ENCODE results near the gene KDELR3. TPM values are rescaled to one million over a fixed set of nuclear protein-coding genes. Genes with fewer than 3 reads are reported as not detected.

KDELR3 gene
- total RNA-seq, 2 experiments from 2014 or later, result 0.38 to 0.55 TPM

DNA sequence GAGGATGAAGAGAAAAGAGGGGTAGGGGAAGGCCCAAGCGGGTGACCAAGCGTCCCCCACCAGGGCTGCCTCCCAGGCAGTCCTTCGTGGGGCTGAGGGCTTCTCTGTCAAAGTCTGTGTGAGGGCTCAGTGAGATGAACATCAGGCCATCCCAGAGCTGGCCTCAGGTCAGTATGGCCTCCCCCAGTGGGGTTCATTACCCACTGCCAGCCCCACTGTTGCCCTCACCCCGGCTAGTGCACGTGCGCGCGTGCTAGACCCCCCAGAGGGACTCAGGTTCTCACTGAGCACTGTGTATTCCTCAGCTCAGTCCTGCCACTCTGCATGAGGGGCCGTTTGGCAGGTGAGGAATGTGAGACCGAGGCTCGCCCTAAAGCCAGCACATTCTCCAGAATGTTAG is 3.3 kb downstream of the KDELR3 start:
- CTCF ChIA-PET, result no interaction called here
- POLR2A ChIA-PET, result no interaction called here

DNA sequence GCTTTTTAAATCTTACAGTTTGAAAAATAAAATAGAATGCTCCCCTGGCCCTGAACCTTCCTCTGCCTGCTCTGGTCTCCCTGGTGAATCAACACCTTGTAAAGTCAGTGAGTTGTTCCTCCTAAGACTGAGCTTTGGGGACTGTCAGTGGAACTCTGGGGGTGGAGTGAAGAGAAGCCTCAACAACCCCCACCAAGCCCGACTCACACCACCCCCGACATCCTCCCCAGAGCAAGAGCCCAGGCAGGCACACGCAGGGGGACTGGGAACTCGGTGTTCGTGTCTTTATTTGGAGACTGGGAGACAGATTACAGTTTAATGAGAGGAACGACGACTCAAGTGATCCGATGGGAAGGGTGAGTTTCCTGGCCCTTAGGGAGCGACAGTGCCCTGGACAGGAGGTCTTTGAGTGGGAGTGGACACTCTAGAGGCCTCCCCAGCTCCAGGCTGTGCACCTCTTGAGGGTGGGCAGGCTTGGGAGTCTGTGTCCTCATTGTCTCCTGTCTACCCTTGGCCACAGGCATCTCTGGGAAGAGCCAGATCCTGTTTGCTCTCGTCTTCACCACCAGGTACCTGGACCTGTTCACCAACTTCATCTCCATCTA is 6.2 kb downstream of the KDELR3 start:
- ChIA-PET CTCF (interaction anchor here (0.7 kb wide), 1 partner anchor 39 kb away, joined by 4 read pairs; no protein-coding TSS in a partner anchor), POLR2A (no interaction called here)

DNA sequence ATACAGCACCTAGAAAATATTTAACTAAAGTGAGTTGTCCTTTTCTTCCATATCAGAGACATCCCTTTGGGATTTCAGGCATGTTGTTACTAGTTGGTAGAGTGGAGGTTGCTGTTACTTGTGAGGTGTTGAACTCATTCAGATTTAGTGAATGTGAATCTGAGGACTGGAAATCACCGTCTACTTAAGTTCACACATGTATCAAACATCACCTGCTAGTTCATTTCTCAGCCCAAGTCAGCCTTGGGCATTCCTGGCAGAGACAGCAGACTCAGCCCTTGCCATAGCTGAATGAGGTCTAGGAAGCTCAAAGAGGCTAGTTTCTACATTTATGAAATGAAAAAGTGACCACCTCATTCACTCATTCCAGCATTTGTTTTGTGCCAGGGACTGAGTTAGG is 9.7 kb downstream of the KDELR3 start:
- POLR2A ChIA-PET, result no interaction called here

DNA sequence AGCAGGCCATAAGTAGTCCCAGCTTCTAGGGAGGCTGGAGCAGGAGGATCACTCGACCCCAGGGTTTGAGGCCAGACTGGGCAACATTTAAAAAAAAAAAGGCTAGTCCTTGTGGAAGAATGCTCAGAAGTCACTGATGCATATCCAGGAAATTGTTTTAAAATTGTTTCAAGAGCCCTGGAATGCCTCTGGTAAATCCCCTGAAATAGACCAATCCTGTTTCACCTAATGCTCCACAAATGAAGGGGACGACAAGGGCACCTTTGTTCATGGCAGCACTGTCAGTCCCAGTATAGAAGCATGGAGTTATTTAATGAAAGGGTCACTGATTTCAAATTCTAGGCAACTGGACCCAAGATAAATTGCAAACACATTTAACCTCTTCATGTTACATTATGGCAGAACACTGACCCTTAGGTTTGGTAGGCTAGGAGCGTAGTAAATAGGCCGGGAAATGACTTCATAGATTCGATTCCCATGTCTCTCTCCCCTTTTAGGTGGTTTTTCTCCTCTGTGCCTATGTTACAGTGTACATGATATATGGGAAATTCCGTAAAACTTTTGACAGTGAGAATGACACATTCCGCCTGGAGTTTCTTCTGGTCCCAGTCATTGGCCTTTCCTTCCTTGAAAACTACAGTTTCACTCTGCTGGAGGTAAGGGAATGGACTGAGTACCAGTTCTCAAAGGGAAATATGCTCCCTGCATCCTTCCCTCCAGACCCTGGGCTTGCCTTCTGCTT is 11.4 kb downstream of the KDELR3 start:
- POLR2A ChIA-PET, result interaction anchor here (0.6 kb wide), 2 partner anchors 11 to 15 kb away, joined by 3 read pairs; no protein-coding TSS in a partner anchor
- CTCF ChIA-PET, result interaction anchor here (1.0 kb wide), 1 partner anchor 11 kb away, joined by 3 read pairs; no protein-coding TSS in a partner anchor

More for the DNA sequence above, 9.7 kb downstream of the KDELR3 start:
- CTCF ChIA-PET, result no interaction called here

DNA sequence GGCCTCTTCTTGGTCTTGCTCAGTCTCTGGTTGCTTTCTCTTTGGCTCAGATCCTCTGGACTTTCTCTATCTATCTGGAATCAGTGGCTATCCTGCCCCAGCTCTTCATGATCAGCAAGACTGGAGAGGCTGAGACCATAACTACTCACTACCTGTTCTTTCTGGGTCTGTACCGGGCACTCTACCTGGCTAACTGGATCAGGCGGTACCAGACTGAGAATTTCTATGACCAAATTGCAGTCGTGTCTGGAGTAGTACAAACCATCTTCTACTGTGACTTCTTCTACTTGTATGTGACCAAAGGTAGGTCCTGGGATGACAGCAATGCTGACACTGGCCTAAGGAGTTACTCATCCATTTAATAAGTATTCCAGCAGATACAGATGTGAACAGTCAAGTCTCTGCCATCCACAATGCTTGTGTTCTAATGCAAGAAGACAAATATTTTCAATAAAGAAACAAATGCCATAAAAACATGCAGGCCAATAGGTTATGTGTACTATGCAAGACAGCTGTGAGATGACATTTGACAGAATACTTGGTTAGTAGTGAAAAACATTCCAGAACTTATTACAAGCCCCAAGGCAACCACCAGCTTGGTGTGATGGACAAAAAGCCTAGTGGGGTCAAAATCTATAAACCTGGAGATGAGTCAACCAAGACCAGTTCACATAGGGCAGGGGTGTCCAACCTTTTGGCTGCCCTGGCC is 13.4 kb downstream of the KDELR3 start:
- POLR2A ChIA-PET, result interaction anchor here (0.6 to 1.9 kb wide), 4 partner anchors 9 to 211 kb away, joined by 3 to 8 read pairs (median 6); no protein-coding TSS in a partner anchor
- CTCF ChIA-PET, result interaction anchor here (1.2 kb wide), 1 partner anchor 18 kb away, joined by 4 read pairs; no protein-coding TSS in a partner anchor

DNA sequence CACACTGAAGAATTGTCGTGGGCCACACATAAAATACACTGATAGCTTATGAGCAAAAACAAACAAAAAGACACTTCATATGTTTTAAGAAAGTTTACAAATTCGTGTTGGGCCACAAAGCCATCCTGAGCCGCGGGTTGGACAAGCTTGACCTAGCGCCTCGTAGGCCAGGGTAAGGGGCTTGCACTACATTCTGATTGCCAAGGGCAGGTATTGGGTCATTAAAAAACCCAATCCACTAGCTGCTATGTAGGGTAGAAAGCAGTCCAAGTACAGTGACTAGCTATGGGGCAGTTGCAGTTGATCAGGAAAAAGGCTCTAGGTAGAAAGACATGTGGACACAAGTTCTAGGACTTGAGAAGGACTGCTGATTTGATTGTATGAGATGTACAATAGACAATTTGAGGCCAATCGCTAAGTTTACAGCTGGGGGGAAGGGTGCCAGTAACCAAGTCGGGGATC is 14.0 kb downstream of the KDELR3 start:
- CTCF ChIA-PET, result interaction anchor here (1.2 kb wide), 1 partner anchor 19 kb away, joined by 4 read pairs; no protein-coding TSS in a partner anchor
- POLR2A ChIA-PET, result interaction anchor here (0.9 to 1.9 kb wide), 2 partner anchors 21 to 211 kb away, joined by 3 to 8 read pairs; no protein-coding TSS in a partner anchor

DNA sequence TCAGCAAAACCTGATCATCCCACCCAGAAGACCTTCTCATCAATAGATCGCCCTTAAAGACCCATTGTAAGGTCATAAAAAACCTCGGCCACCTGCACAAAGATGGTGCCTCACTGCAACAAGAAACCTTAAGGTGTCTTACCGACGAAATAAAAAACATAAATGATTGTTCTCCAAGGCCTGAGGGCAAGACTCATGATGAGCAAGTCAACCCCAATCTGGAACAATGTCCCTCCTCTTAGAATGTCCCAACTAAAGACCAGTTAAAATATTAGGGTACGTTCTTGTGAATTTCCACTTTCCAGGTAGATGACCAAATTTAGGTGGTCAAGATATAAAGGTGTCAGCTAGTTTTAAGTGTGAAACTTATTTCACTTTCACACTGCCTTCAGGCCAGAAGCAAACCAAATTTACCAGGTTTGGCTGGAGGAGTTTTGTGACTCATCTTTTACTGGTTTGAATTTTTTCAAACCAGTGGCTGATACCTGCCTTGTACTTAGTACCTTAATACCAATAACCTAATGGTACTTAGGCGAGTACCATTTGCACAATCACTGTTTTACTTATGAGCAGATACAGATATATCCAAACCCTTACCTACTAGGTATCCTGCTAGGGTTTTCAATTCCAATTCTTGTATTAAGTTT is 14.9 kb downstream of the KDELR3 start:
- POLR2A ChIA-PET, result no interaction called here
- CTCF ChIA-PET, result no interaction called here

DNA sequence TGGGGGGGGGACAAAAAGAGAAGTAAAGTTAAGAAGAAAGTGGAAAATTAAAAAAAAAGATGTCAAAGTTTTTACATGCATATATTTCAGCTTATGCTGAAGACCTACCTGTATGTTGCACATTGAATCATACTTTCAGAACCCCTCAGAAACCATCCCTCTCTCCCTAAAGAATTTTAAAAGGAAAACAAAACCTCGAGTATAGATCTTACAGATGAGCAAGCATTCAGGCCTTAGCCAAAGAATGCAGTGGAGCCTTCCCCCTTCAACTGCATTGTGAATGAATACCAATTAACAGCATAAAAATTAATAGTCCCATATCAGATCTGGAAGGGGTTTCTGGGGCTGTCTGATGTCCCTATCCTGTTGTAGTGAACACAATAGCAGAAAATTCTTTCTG is 16.3 kb downstream of the KDELR3 start:
- POLR2A ChIA-PET, result interaction anchor here (0.8 kb wide), 1 partner anchor 17 kb away, joined by 3 read pairs; no protein-coding TSS in a partner anchor
- CTCF ChIA-PET, result no interaction called here

DNA sequence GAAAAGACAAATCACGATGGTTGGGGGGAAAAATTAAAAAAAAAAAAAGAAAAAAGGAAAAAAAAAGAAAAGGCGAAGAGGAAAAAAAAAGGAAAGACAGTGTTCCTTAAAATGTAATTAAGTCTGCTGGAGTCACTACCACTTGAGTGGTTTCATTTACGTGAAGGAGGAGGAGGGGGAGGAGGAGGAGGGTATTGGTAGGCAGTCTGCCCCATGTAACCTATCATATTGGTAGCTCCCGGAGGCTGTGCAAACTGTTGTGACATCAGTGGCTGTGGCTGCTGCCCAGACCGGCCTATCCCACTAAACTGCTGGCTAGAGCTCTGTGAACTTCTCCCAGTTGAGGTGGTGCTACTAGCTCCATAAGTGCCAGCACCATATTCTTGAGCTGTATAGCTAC is 17.9 kb downstream of the KDELR3 start:
- ChIA-PET CTCF (interaction anchor here (0.7 kb wide), 1 partner anchor 50 kb away, joined by 4 read pairs; no protein-coding TSS in a partner anchor), POLR2A (no interaction called here)

DNA sequence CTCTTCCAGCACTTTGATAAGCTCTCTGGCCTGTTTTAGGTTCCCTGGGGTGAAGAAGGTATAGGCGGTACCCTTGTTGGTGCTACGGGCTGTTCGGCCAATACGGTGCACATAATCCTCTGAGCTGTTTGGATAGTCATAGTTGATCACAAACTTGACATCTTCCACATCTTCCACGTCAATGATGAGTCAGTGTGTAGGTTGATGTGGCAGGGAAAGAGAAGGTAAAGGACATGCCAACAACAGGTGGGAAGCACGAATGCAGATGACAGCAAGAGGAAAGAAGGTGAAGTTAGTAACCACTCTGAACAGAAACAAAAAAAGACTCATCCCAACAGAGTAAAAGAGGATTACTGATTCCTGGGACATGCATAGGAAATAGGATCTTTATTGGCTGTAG is 20.1 kb downstream of the KDELR3 start:
- POLR2A ChIA-PET, result no interaction called here
- CTCF ChIA-PET, result interaction anchor here (0.6 to 1.4 kb wide), 2 partner anchors 9 to 197 kb away, joined by 4 read pairs; no protein-coding TSS in a partner anchor

DNA sequence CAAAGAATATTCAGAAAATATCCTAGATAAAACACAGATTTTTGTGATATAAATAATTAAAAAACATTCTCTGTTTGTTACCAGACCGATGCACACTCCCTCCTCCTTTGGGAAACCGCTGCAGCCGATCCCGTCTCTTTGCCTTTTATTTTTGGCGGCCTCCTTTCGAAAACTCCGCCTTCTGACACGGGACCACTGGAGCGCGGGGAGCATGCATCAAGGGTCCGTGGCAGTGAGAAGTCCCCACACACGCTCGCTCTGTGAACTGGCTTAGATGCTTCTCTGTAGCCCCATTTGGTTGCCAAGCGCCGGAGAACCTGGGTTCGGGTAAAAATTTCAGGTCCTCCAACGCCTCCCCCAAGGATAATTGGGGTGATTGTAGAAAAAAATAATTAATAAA is 21.2 kb downstream of the KDELR3 start:
- CTCF ChIA-PET, result no interaction called here
- POLR2A ChIA-PET, result interaction anchor here (0.8 kb wide), 1 partner anchor 14 kb away, joined by 3 read pairs; no protein-coding TSS in a partner anchor

DNA sequence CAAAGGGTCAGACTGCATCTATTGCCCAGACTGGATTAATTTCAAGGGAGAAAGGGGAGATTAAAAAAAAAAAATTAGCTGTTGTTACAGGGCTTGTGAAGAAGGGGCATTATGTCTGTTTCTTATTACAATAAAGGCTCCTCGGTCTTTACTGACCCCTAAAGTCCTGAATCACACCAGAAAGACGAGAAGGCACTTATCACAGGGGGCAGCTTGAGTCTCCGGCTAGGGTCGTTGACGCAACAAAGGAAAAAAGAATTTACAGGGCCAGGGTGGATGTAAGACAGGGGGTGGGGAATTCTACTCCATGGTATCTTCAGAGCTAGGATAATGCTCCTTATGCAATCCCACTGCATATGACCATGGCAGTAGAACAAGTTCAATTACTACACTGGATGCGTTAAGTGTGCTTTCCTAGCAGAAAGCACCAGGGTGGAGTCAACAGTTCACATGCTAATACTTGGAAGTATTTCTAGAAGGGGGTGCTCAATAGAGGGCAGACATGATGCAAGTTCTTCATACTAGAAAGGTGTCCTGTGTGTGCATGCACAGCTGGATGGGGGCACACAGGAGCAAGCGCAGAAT is 21.8 kb downstream of the KDELR3 start:
- POLR2A ChIA-PET, result interaction anchor here (0.5 to 1.4 kb wide), 5 partner anchors 9 to 14 kb away, joined by 3 to 5 read pairs (median 4); no protein-coding TSS in a partner anchor
- CTCF ChIA-PET, result no interaction called here

DNA sequence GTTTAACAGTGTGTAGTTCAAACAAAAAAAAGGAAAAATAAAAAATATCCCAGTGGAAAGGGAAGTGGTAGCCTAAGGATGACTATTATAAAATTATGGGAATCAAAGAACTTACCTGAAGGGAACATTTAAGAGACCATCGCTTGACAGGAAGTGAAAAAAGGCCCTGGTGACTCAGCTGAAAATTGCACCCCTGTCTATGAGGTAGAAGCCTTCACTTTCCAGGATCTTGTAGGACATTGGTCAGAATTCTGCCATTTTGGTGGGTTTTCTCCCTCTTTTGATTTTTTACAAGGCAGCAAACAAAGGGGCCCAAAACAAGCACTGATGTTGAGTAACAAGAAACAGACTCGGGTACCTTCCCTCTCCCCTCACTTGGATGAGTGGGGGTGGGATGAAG is 22.6 kb downstream of the KDELR3 start:
- ChIA-PET CTCF (no interaction called here), POLR2A (interaction anchor here (0.8 to 1.4 kb wide), 3 partner anchors 10 to 14 kb away, joined by 3 to 5 read pairs (median 5); no protein-coding TSS in a partner anchor)

DNA sequence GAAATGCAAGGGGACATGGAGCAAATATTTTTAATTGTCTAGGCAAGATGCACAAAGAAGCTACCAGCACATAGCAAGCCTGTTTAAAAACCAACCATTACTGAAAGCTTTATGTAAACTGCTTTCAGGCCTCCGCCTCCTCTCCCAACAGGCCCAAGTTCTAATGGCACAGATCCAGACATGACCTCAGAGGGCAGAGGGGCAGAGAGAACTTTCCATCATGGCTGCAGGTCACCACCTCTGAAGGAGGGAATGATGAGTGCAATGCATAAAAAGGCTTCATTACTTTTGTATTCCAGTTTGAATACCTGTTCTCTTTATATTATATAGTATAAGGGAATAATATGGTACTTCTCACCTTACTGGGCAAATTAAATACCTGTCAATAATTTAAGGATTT is 23.0 kb downstream of the KDELR3 start:
- ChIA-PET POLR2A (interaction anchor here (0.9 to 1.4 kb wide), 2 partner anchors 10 to 11 kb away, joined by 3 to 5 read pairs; no protein-coding TSS in a partner anchor), CTCF (no interaction called here)

DNA sequence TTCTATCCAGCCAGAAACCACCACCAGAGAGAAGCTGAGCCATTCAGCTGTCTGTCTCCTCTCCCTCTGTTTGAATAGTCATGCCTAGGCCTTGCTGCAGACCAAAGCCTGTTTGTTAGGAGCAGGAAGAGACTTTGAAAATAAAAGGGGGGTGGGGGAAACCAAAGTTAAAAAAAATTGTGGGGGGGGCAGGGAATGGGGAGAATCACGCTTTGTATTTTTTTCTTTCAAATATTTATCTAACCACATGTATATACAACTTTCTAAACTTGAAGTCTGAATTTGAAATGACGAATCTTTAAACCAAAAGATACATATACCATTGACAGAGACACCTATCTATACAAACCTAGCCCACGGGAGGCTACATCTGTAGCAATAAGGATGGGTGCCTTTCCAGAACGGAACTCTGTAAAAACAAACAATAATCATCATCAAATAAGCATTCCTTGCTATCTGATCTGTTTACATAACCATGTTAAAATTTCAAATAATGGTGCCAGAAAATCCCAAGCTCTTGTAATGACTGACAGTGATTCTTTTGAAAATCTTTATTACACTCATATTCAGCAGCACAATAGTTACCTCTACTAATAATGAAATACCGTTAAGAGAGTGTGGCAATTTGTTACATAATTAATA is 23.9 kb downstream of the KDELR3 start:
- ChIA-PET POLR2A (no interaction called here), CTCF (no interaction called here)

DNA sequence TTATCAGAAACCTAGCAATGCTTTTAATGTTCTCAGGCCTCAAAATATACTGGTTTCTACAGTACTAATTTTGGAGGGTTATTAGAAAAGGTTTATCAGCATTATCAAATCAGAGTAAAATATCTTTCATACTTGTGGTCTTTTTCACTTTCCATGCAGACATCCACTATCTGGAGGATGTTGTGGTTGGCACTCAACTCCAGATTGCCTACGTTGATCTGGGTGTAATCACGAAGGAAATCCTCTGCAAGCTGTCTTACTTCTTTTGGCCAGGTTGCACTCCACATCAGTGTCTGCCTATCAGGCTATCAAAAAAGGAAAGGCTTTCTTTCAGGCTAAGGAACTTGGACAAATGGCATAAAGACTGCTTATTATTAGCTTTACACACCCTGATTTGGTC is 26.6 kb downstream of the KDELR3 start:
- ChIA-PET CTCF (interaction anchor here (0.6 kb wide), 1 partner anchor 33 kb away, joined by 3 read pairs; no protein-coding TSS in a partner anchor), POLR2A (interaction anchor here (0.5 to 1.2 kb wide), 3 partner anchors 9 to 96 kb away, joined by 3 to 5 read pairs (median 3); no protein-coding TSS in a partner anchor)

DNA sequence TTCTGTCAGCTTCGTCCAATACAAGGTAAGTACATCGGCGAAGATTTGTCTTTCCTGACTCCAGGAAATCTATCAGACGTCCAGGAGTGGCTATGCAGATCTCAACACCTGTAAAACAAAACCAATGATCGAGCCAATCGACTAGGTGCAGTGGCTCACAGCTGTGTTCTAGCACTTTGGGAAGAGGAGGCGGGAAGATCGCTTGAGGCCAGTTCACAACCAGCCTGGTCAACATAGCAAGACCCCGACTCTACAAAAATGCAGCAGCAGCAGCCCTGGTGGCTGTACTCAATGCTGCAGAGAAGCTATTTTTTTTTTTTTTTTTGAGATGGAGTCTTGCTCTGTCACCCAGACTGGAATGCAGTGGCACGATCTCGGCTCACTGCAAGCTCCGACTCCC is 27.0 kb downstream of the KDELR3 start:
- ChIA-PET POLR2A (interaction anchor here (1.2 kb wide), 1 partner anchor 10 kb away, joined by 5 read pairs; no protein-coding TSS in a partner anchor), CTCF (interaction anchor here (0.6 kb wide), 1 partner anchor 33 kb away, joined by 3 read pairs; no protein-coding TSS in a partner anchor)

DNA sequence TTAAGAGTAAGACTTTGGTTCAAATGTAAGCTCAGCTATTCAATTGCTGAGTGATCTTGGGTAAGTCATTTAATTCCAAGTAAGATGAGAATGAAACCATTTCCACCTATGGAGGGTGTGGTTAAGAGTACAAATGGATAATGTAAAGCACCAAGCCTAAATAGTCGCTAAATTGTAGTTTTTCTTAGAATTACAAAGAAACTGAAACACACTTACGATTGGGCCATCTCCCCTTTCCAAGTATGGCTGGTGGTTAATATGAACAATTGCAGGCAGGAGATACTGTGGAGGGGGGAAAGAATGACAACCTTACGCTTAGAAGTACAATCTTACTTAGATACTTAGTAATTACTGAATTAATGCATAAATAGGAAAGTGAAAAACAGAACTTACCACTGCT is 30.0 kb downstream of the KDELR3 start:
- CTCF ChIA-PET, result interaction anchor here (1.0 kb wide), 2 partner anchors 10 to 74 kb away, joined by 3 to 4 read pairs; no protein-coding TSS in a partner anchor

More for the DNA sequence above, 30.0 kb downstream of the KDELR3 start:
- POLR2A ChIA-PET, result interaction anchor here (0.5 kb wide), 1 partner anchor 45 kb away, joined by 4 read pairs; no protein-coding TSS in a partner anchor
